Measurements from ENCODE around the gene LDB2.

LDB2 gene

GRCh38 chr4:16757080-16757521 lies 141.3 kb downstream of the LDB2 start:
- DNase-seq (ENCODE audit: low spot score) = no peak

DNA sequence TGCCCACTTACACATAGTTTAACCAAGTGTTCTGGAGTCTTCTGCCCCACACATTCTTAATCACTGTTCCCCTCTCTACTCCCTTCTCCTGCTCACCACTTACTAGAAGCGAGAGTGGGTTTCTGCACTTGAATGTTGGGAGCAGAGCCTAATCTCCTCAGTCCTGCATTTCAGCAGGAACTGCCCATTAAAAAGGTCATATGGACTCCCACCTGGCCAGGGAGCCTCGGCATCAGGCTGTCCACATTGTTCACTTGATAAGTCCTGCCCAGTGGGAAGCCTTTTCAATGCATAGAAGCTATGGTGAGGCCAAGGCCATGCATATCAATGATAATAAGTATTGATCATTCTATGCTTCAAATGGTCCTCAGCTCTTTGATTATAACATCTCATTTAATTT lies 144.3 kb downstream of the LDB2 start:
- no peak for DNase-seq (ENCODE audit: low spot score)

DNA sequence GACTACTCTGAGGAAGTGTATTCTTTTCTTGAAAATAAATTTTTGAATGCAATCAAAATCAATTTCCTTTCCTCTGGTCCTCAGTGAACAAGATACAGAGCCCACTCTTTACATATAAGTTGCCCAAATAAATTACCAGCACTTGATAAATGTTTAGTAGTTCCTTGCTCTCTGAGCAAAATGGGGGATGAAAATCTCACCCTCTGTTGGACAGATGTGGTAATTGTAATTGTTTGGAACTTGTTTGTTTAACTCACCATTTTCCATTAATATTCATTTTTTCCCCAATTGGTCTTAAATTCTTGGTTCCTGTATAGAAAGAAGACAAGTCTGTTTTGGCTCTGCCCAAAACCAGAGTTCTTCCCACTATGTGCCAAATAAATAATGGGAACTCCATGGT lies 146.3 kb downstream of the LDB2 start:
- DNase-seq (ENCODE audit: low spot score) = no peak

GRCh38 chr4:16750882-16751642 lies 147.4 kb downstream of the LDB2 start:
- no peak for DNase-seq (ENCODE audit: low spot score)

DNA sequence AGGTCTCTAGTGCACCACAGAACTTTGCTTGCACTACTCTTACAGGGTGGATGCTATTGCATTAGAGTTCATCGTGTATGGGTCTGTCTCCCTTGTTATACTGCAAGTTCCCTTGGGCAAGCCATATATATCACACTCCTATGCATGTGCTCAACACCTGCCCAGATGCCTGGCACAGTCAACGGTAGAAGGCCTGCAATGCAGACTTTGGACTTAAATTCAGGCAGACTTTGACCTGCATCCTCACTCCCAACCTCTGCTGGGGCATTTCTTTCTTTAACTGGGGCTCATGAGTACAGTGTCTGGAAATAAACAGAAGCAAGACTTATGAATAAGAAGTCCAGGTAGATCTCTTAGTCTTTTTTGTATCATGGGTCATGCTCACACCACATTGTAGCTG lies 148.2 kb downstream of the LDB2 start:
- no peak for DNase-seq (ENCODE audit: low spot score)

DNA sequence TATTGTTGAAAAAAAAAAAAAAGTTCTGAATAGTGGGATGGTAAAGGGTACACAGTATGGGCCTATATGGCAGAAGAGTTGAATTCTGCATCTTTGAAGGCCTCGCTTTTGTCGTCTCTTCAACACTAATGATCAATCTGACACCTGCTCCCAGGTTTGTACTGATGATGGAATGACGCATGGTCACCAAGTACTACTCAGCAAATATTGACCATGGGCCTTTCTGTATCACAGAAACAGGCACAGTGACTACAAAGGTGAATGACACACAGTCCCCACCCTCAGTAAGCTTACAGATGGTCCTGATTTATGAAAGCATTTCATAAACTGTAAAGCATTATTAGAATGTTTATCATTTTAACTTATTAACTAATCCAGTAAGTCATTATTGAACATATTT lies 152.6 kb downstream of the LDB2 start:
- no peak for DNase-seq (ENCODE audit: low spot score)

GRCh38 chr4:16745009-16745635 lies 153.3 kb downstream of the LDB2 start:
- DNase-seq (ENCODE audit: low spot score) = no peak

- DNase-seq (ENCODE audit: low spot score) = no peak
Observed at GRCh38 chr4:16741287-16741686, 157.2 kb downstream of the LDB2 start.

- DNase-seq (ENCODE audit: low spot score) = no peak
Observed at GRCh38 chr4:16739997-16740624, 158.3 kb downstream of the LDB2 start.

DNA sequence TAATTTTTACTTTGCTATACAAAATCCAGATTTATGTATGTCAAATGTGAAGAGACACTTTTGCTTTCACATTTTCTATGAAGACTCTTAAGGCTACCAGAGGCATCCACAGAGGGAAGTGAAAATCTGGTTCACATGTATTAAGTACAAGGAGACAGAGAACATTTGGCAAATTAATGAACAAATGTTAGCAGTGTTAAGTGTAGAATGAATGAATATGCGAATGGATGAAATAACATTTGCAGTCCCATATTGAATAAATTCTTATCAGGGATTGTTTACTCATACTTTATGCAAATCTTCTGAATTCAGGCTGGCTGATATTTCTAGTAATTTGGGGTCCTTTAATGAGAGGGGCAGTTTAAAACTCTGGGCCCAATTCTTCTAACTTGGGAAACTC lies 159.9 kb downstream of the LDB2 start:
- no peak for DNase-seq (ENCODE audit: low spot score)

DNA sequence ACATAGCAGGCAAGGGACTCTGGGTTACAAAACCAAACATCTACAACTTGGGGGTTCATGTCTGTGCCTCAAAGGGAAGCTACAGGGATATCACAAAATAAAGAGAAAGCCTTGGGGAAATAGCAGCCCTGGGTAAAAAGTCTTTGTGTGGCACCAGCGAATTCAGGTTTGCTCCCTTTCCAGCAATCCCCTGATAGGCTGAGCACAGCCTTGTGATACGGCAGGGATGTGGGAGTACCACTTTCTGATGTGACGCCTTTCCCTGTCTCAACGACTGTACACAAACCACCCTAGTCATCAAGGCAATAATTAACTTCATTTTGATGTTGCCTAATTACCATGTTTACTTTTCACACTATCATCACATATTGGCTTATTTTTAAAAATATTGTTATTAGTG lies 164.9 kb downstream of the LDB2 start:
- DNase-seq (ENCODE audit: low spot score) = no peak

DNA sequence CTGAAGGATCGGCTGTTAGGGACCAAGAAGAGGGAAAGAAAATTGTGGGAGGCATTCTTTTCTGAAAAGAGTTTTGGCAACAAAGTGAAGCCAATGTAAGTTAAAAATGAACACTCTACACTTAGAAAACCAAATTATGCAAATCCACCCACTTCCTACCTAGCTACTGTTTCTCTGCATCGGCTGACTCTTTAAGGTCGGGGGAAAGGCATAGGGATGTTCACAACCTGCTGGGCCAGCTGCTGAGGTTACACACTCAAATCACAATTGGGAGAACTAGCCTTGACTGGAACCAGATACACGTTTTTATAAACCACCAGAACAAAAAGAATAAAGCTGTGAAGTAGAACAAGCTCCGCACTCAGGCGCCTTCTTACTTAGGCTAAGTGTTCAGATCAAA lies 165.7 kb downstream of the LDB2 start:
- no peak for DNase-seq (ENCODE audit: low spot score)

GRCh38 chr4:16731776-16732380 lies 166.6 kb downstream of the LDB2 start:
- no peak for DNase-seq (ENCODE audit: low spot score)

- no peak for DNase-seq (ENCODE audit: low spot score)
Observed at GRCh38 chr4:16730522-16731205, 167.8 kb downstream of the LDB2 start.

- DNase-seq (ENCODE audit: low spot score) = no peak
Observed at GRCh38 chr4:16729336-16729735, 169.1 kb downstream of the LDB2 start.

DNA sequence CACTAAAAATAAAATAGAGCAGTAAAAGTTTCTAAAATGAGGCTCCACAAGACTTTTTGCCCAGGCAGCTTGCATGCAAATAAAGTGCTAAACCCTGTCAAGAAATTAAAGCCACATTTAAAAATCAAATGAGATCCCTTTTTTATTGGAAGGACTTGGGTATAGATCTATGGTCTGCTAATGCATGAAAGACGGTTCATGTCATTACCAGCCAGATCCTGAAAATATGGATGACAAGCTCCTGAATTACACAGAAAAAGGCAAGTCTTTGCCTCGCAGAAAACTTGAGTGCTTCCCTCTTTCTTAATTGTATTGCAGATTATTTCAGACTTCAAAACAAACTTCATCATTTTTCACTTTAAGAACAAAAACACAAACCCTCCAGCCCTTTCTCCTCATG lies 169.6 kb downstream of the LDB2 start:
- no peak for DNase-seq (ENCODE audit: low spot score)

GRCh38 chr4:16728111-16728510 lies 170.3 kb downstream of the LDB2 start:
- no peak for DNase-seq (ENCODE audit: low spot score)

- DNase-seq (ENCODE audit: low spot score) = no peak
Observed at GRCh38 chr4:16727218-16727617, 171.2 kb downstream of the LDB2 start.

DNA sequence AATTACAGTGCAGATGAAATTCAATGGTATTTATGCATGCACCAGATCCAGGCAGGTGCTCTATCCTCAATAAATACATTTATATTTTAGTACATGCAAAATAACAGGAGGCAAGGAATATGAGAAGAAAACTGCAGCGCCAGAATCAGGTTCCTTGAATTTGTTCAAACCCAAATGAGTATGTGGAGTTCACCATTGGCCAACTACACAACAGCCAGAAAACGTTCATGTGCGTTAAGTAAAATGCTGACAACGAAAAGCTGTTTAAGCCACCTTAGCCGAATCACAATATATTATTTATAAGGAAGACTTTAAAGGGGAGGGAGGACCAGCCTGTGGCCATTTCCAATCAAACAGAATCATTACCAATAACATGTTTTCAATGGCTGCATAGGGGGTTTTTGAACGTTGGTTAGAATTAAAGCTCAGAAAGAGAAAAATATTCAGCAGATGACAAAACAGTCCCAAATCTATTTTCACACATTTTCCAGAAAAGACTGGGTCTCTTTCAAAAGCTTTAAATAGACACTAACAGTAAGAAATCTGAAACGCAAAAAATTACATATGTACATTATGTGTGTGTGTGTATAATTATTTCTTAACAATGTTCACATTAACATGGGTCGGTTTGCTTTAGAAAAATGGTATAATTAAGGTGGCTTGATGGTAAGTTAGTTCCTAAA lies 171.9 kb downstream of the LDB2 start:
- no peak for DNase-seq (ENCODE audit: low spot score)

DNA sequence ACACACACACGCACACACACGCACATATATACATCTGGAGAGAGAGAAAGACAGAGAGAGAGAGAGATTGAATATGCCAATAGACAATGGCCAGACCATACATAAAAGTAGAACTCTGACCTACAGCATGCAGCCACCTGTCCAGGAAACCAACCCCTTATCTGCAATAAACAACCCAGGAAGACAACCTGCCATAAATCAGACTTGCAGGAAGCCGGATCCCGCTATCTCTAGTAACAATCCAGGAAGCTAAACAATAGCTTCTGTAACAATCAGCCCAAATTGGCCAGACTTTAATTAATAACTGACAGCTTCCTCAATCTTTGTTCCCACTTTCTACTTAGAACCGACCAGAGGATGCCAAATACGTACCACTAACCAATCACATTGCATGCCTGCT lies 173.2 kb downstream of the LDB2 start:
- no peak for DNase-seq (ENCODE audit: low spot score)

GRCh38 chr4:16722416-16722815 lies 176.0 kb downstream of the LDB2 start:
- no peak for DNase-seq (ENCODE audit: low spot score)

Data from hematopoietic multipotent progenitor cell treated with erythropoietin and hydrocortisone succinate and interleukin-3 and kit ligand, for 17 days (in vitro differentiated cells).